ENCODE measurements around the gene PIEZO2. TPM values are rescaled to one million over a fixed set of nuclear protein-coding genes. Genes with fewer than 3 reads are reported as not detected.

The PIEZO2 gene
- total RNA-seq, 1 donor from 2014 or later = 20.4 TPM

GRCh38 chr18:11021477-11021876, 127.9 kb downstream of the PIEZO2 start:
- H3K36me3 ChIP-seq = no peaks in the 10 kb centered on the region
- no peaks in the 10 kb centered on the region for H3K4me1 ChIP-seq
- ATAC-seq (no peak), DNase-seq (no peak)
- no peak overlapping the region for H3K4me3 ChIP-seq
- no peak for TF ChIP-seq CTCF (IDR thresholded peaks at IDR 0.05)
- intact Hi-C loops (cut with DNase I) = no loop called here
- H3K27ac ChIP-seq = no peak overlapping the region
- H3K27me3 ChIP-seq = no peaks in the 10 kb centered on the region
- no peaks in the 10 kb centered on the region for H3K9me3 ChIP-seq

- Histone ChIP-seq H3K4me3 (no peak overlapping the region), H3K27ac (no peak overlapping the region), H3K36me3 (no peaks in the 10 kb centered on the region), H3K4me1 (no peaks in the 10 kb centered on the region), H3K9me3 (no peaks in the 10 kb centered on the region), H3K27me3 (no peaks in the 10 kb centered on the region)
- DNase-seq = no peak
- no peak for ATAC-seq
- no peak for TF ChIP-seq CTCF (IDR thresholded peaks at IDR 0.05)
- intact Hi-C loops (cut with DNase I) = no loop called here
Measured at GRCh38 chr18:11020877-11021414, 128.4 kb downstream of the PIEZO2 start.

- no peak for DNase-seq
- H3K4me1 ChIP-seq = no peaks in the 10 kb centered on the region
- no peak overlapping the region for H3K27ac ChIP-seq
- TF ChIP-seq CTCF (IDR thresholded peaks at IDR 0.05) = no peak
- intact Hi-C loops (cut with DNase I) = no loop called here
- no peak for ATAC-seq
- no peak overlapping the region for H3K4me3 ChIP-seq
- no peaks in the 10 kb centered on the region for H3K36me3 ChIP-seq
- H3K9me3 ChIP-seq = no peaks in the 10 kb centered on the region
- H3K27me3 ChIP-seq = no peaks in the 10 kb centered on the region
Measured at GRCh38 chr18:11020161-11020853, 129.1 kb downstream of the PIEZO2 start.

GRCh38 chr18:11019295-11020105, 129.9 kb downstream of the PIEZO2 start:
- no peak for TF ChIP-seq CTCF (IDR thresholded peaks at IDR 0.05)
- ATAC-seq = no peak
- Histone ChIP-seq H3K4me1 (no peaks in the 10 kb centered on the region), H3K36me3 (no peaks in the 10 kb centered on the region), H3K27me3 (no peaks in the 10 kb centered on the region), H3K4me3 (no peak overlapping the region), H3K9me3 (no peaks in the 10 kb centered on the region), H3K27ac (no peak overlapping the region)
- intact Hi-C loops (cut with DNase I) = no loop called here
- DNase-seq = no peak

GRCh38 chr18:11009869-11010268, 139.5 kb downstream of the PIEZO2 start:
- Histone ChIP-seq H3K4me1 (no peaks in the 10 kb centered on the region), H3K4me3 (no peak overlapping the region), H3K27ac (no peak overlapping the region), H3K36me3 (no peaks in the 10 kb centered on the region), H3K9me3 (no peaks in the 10 kb centered on the region), H3K27me3 (no peaks in the 10 kb centered on the region)
- TF ChIP-seq CTCF (IDR thresholded peaks at IDR 0.05) = no peak
- no peak for DNase-seq
- ATAC-seq = no peak
- intact Hi-C loops (cut with DNase I) = no loop called here

Data from upper lobe of right lung (tissue), 1 donor.